ENCODE measurements around the gene WNK1.

Gene WNK1

GRCh38 chr12:727321-727720 lies 25.1 kb upstream of the WNK1 start:
- no peak for DNase-seq (ENCODE audit: extremely low read depth, low read depth)
- no peak overlapping the region for H3K4me3 ChIP-seq (replicated peaks; ENCODE audit: low read depth, low read length)
- TF ChIP-seq CTCF (IDR thresholded peaks at IDR 0.05; ENCODE audit: low read depth, low read length, missing control alignments), result no peak

GRCh38 chr12:728781-729180 lies 23.6 kb upstream of the WNK1 start:
- DNase-seq (ENCODE audit: extremely low read depth, low read depth), result no peak
- no peak overlapping the region for H3K4me3 ChIP-seq (replicated peaks; ENCODE audit: low read depth, low read length)
- TF ChIP-seq CTCF (IDR thresholded peaks at IDR 0.05; ENCODE audit: low read depth, low read length, missing control alignments), result no peak

- H3K4me3 ChIP-seq (replicated peaks; ENCODE audit: low read depth, low read length), result no peak overlapping the region
- no peak for DNase-seq (ENCODE audit: extremely low read depth, low read depth)
- no peak for TF ChIP-seq CTCF (IDR thresholded peaks at IDR 0.05; ENCODE audit: low read depth, low read length, missing control alignments)
Observed at GRCh38 chr12:729221-729620, 23.2 kb upstream of the WNK1 start.

- no peak for TF ChIP-seq CTCF (IDR thresholded peaks at IDR 0.05; ENCODE audit: low read depth, low read length, missing control alignments)
- no peak overlapping the region for H3K4me3 ChIP-seq (replicated peaks; ENCODE audit: low read depth, low read length)
- no peak for DNase-seq (ENCODE audit: extremely low read depth, low read depth)
Observed at GRCh38 chr12:730550-730949, 21.8 kb upstream of the WNK1 start.

GRCh38 chr12:737122-737739 lies 15.1 kb upstream of the WNK1 start:
- no peak for DNase-seq (ENCODE audit: extremely low read depth, low read depth)
- no peak for TF ChIP-seq CTCF (IDR thresholded peaks at IDR 0.05; ENCODE audit: low read depth, low read length, missing control alignments)
- H3K4me3 ChIP-seq (replicated peaks; ENCODE audit: low read depth, low read length), result no peak overlapping the region

- DNase-seq (ENCODE audit: extremely low read depth, low read depth), result no peak
- no peak for TF ChIP-seq CTCF (IDR thresholded peaks at IDR 0.05; ENCODE audit: low read depth, low read length, missing control alignments)
Observed at GRCh38 chr12:738712-739111, 13.7 kb upstream of the WNK1 start.

GRCh38 chr12:739349-739748 lies 13.0 kb upstream of the WNK1 start:
- DNase-seq (ENCODE audit: extremely low read depth, low read depth), result no peak
- no peak overlapping the region for H3K4me3 ChIP-seq (replicated peaks; ENCODE audit: low read depth, low read length)
- no peak for TF ChIP-seq CTCF (IDR thresholded peaks at IDR 0.05; ENCODE audit: low read depth, low read length, missing control alignments)

More at GRCh38 chr12:738712-739111, 13.7 kb upstream of the WNK1 start:
- H3K4me3 ChIP-seq (replicated peaks; ENCODE audit: low read depth, low read length), result no peak overlapping the region
